Measurements from ENCODE around the gene TRIP13.

Gene TRIP13

GRCh38 chr5:891117-891836 is 1.4 kb upstream of the TRIP13 start:
- no peak for TF ChIP-seq CTCF (IDR thresholded peaks at IDR 0.05; ENCODE audit: low read depth, low read length)
- H3K36me3 ChIP-seq = peaks cover 79% of the 10 kb centered on the region
- peak overlapping the region; percentile 96 for H3K4me3 ChIP-seq (ENCODE audit: low read depth, low read length)
- no peaks in the 10 kb centered on the region for H3K9me3 ChIP-seq
- peaks cover under 1% of the 10 kb centered on the region; the same call in 1 of the 2 replicates for H3K4me1 ChIP-seq
- no peaks in the 10 kb centered on the region for H3K27me3 ChIP-seq
- peak; percentile 35 for DNase-seq

DNA sequence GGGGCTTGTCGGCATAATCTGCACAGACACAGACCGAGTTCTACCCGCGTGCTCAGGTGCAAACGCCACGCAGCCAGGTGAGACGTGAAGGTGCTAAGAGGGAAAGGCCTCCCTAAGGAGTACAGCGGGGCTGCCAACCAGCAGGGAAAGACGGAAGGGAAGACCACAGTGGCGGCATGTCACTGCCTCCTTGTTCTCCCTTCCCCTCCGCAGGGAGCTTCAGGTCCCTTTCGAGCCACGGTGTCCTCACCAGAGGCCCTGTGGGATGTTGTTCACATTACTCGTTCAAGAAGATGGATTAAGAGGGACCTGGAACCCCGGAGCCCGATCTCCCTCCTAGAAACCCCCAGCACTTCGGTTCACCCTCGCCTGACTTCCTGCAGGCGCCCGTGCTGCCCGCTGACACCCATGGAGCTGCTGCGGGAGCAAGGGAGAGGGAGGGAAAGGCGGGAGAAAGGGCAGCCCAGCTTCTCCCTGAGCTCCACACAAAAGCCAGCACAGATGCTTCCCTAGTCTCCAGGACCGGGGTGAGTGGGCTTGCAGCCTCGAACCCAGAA is 769 bp upstream of the TRIP13 start:
- no peak for DNase-seq
- H3K27me3 ChIP-seq = no peaks in the 10 kb centered on the region
- peak overlapping the region; percentile 96 for H3K4me3 ChIP-seq (ENCODE audit: low read depth, low read length)
- H3K9me3 ChIP-seq = no peaks in the 10 kb centered on the region
- H3K4me1 ChIP-seq = no peaks in the 10 kb centered on the region
- no peak for TF ChIP-seq CTCF (IDR thresholded peaks at IDR 0.05; ENCODE audit: low read depth, low read length)
- H3K36me3 ChIP-seq = peaks cover 78% of the 10 kb centered on the region

- TF ChIP-seq CTCF (IDR thresholded peaks at IDR 0.05; ENCODE audit: low read depth, low read length) = no peak
These were observed 438 bp downstream of the TRIP13 start for GRCh38 chr5:893137-893506.

GRCh38 chr5:893711-894110 is 1.0 kb downstream of the TRIP13 start:
- Histone ChIP-seq H3K9me3 (no peaks in the 10 kb centered on the region), H3K4me1 (no peaks in the 10 kb centered on the region), H3K36me3 (peaks cover 60% of the 10 kb centered on the region), H3K4me3 (ENCODE audit: low read depth, low read length) (peak overlapping the region; percentile 96), H3K27me3 (no peaks in the 10 kb centered on the region)
- DNase-seq = no peak
- TF ChIP-seq CTCF (IDR thresholded peaks at IDR 0.05; ENCODE audit: low read depth, low read length) = no peak

More at GRCh38 chr5:893137-893506, 438 bp downstream of the TRIP13 start:
- H3K27me3 ChIP-seq = no peaks in the 10 kb centered on the region
- DNase-seq = no peak
- H3K4me3 ChIP-seq (ENCODE audit: low read depth, low read length) = peak overlapping the region; percentile 96
- H3K36me3 ChIP-seq = peaks cover 66% of the 10 kb centered on the region
- H3K4me1 ChIP-seq = no peaks in the 10 kb centered on the region
- no peaks in the 10 kb centered on the region for H3K9me3 ChIP-seq

GRCh38 chr5:900781-901180 is 8.1 kb downstream of the TRIP13 start:
- no peak for TF ChIP-seq CTCF (IDR thresholded peaks at IDR 0.05; ENCODE audit: low read depth, low read length)
- Histone ChIP-seq H3K9me3 (no peaks in the 10 kb centered on the region), H3K4me1 (no peaks in the 10 kb centered on the region), H3K36me3 (peaks cover 31% of the 10 kb centered on the region), H3K27me3 (no peaks in the 10 kb centered on the region), H3K4me3 (ENCODE audit: low read depth, low read length) (no peak overlapping the region)
- no peak for DNase-seq

All from BE2C (cell line).